PC-3 (cell line): ENCODE results near the gene EIF4B.

ENCODE experiments used
- EZH2 ChIP-seq: fragments of 300-600 bp; sonication (generic); IDR thresholded peaks from one replicate; pipeline ENCODE4 v1.6.1; 2017; ENCODE audit warnings: antibody characterized with exemption, mild to moderate bottlenecking, low read length; ENCODE audit not compliant: unreplicated experiment
- TF ChIP-seq, protein P1 (sequence below): fragments of 300-600 bp; sonication (generic); conservative IDR thresholded peaks from 2 replicates; pipeline ENCODE4 v1.5.1; 2017; ENCODE audit warnings: antibody characterized with exemption, low read depth, mild to moderate bottlenecking, low read length

GRCh38 chr12:53053218-53054111, 47.2 kb downstream of the EIF4B start:
- no peak for TF ChIP-seq EZH2
- TF ChIP-seq, protein P1, sequence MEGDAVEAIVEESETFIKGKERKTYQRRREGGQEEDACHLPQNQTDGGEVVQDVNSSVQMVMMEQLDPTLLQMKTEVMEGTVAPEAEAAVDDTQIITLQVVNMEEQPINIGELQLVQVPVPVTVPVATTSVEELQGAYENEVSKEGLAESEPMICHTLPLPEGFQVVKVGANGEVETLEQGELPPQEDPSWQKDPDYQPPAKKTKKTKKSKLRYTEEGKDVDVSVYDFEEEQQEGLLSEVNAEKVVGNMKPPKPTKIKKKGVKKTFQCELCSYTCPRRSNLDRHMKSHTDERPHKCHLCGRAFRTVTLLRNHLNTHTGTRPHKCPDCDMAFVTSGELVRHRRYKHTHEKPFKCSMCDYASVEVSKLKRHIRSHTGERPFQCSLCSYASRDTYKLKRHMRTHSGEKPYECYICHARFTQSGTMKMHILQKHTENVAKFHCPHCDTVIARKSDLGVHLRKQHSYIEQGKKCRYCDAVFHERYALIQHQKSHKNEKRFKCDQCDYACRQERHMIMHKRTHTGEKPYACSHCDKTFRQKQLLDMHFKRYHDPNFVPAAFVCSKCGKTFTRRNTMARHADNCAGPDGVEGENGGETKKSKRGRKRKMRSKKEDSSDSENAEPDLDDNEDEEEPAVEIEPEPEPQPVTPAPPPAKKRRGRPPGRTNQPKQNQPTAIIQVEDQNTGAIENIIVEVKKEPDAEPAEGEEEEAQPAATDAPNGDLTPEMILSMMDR = peak; percentile 92
